ENCODE measurements around the gene UMODL1.

UMODL1 gene

DNA sequence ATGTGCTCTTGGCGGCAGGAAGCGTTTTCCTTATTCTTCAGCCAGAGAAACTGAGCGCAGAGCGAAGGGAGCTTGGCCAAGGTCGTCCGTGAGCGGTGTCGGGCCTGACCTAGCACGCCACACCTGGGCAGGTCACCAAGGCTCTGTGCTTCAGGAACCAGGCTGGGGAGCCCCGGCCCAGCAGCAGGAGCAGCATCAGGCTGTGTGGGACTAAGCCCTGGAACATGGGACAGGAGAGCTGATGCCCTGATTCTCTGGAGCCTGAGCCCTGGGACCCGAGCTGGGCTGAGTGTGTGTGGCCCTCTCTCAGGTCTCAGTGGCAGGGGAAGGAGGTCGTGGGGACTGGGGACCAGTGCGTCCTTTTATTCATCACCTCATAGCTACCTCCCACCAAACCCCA lies 82.6 kb downstream of the UMODL1 start:
- Histone ChIP-seq H3K4me3 (ENCODE audit: low read depth, low read length) (no peak overlapping the region), H3K36me3 (ENCODE audit: insufficient read depth, low read length) (no peaks in the 10 kb centered on the region), H2AFZ (ENCODE audit: low read length, unreplicated experiment) (no peak overlapping the region), H3K27ac (ENCODE audit: low read depth, low read length) (no peak overlapping the region), H3K27me3 (ENCODE audit: insufficient read depth, low read length) (peaks cover 64% of the 10 kb centered on the region), H3K4me1 (ENCODE audit: control insufficient read depth, insufficient read depth, low read length, unreplicated experiment) (no peaks in the 10 kb centered on the region), H3K79me2 (ENCODE audit: control insufficient read depth, insufficient read depth, low read length, unreplicated experiment) (no peaks in the 10 kb centered on the region)

- Histone ChIP-seq H2AFZ (ENCODE audit: low read length, unreplicated experiment) (no peak overlapping the region), H3K4me3 (ENCODE audit: low read depth, low read length) (no peak overlapping the region), H3K36me3 (ENCODE audit: insufficient read depth, low read length) (no peaks in the 10 kb centered on the region), H3K79me2 (ENCODE audit: control insufficient read depth, insufficient read depth, low read length, unreplicated experiment) (no peaks in the 10 kb centered on the region), H3K27me3 (ENCODE audit: insufficient read depth, low read length) (peaks cover 71% of the 10 kb centered on the region), H3K4me1 (ENCODE audit: control insufficient read depth, insufficient read depth, low read length, unreplicated experiment) (no peaks in the 10 kb centered on the region), H3K27ac (ENCODE audit: low read depth, low read length) (no peak overlapping the region)
Measured at GRCh38 chr21:42154237-42155044, 83.3 kb downstream of the UMODL1 start.

GRCh38 chr21:42155045-42155855 lies 84.1 kb downstream of the UMODL1 start:
- H3K79me2 ChIP-seq (ENCODE audit: control insufficient read depth, insufficient read depth, low read length, unreplicated experiment), result no peaks in the 10 kb centered on the region
- no peak overlapping the region for H3K27ac ChIP-seq (ENCODE audit: low read depth, low read length)
- H3K4me1 ChIP-seq (ENCODE audit: control insufficient read depth, insufficient read depth, low read length, unreplicated experiment), result no peaks in the 10 kb centered on the region
- H3K4me3 ChIP-seq (ENCODE audit: low read depth, low read length), result no peak overlapping the region
- H3K27me3 ChIP-seq (ENCODE audit: insufficient read depth, low read length), result peaks cover 73% of the 10 kb centered on the region
- H2AFZ ChIP-seq (ENCODE audit: low read length, unreplicated experiment), result no peak overlapping the region
- no peaks in the 10 kb centered on the region for H3K36me3 ChIP-seq (ENCODE audit: insufficient read depth, low read length)

GRCh38 chr21:42156690-42157605 lies 85.8 kb downstream of the UMODL1 start:
- no peaks in the 10 kb centered on the region for H3K36me3 ChIP-seq (ENCODE audit: insufficient read depth, low read length)
- peaks cover 64% of the 10 kb centered on the region for H3K27me3 ChIP-seq (ENCODE audit: insufficient read depth, low read length)
- H2AFZ ChIP-seq (ENCODE audit: low read length, unreplicated experiment), result no peak overlapping the region
- no peak overlapping the region for H3K27ac ChIP-seq (ENCODE audit: low read depth, low read length)
- no peaks in the 10 kb centered on the region for H3K79me2 ChIP-seq (ENCODE audit: control insufficient read depth, insufficient read depth, low read length, unreplicated experiment)
- no peak overlapping the region for H3K4me3 ChIP-seq (ENCODE audit: low read depth, low read length)
- no peaks in the 10 kb centered on the region for H3K4me1 ChIP-seq (ENCODE audit: control insufficient read depth, insufficient read depth, low read length, unreplicated experiment)

DNA sequence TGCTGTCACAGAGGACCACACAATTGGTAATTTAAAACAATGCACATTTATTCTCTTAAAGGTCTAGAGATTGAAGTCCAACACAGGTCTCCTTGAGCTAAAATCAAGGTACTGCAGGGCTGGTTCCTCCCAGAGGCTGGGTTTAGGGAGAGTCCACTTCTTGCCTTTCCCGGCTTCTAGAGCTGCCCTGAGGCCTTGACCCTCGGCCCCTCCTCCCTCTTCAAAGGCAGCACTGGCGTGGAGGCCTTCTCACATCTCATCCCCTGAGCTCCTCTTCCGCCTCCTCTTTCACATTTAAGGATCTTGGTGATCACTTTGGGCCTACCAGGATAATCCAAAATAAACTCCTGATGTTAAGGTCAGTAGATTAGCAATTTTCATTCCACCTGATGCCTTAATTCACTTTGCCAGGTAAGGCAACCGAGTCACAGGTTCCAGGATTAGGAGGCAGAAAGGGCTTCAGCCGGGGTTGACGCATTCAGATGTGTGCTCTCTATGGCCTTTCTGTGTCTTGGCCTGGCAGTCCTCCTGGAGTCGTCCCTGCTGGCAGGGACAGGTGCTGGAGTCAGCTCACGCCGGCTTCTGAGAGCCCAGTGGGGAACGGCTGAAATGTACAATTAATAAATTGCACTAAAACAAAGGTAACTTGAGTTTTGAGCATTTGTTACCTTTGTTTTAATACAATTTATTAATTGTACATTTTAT lies 86.6 kb downstream of the UMODL1 start:
- H2AFZ ChIP-seq (ENCODE audit: low read length, unreplicated experiment), result no peak overlapping the region
- H3K27ac ChIP-seq (ENCODE audit: low read depth, low read length), result no peak overlapping the region
- no peaks in the 10 kb centered on the region for H3K79me2 ChIP-seq (ENCODE audit: control insufficient read depth, insufficient read depth, low read length, unreplicated experiment)
- no peaks in the 10 kb centered on the region for H3K36me3 ChIP-seq (ENCODE audit: insufficient read depth, low read length)
- peaks cover 58% of the 10 kb centered on the region for H3K27me3 ChIP-seq (ENCODE audit: insufficient read depth, low read length)
- H3K4me1 ChIP-seq (ENCODE audit: control insufficient read depth, insufficient read depth, low read length, unreplicated experiment), result no peaks in the 10 kb centered on the region
- H3K4me3 ChIP-seq (ENCODE audit: low read depth, low read length), result no peak overlapping the region

- Histone ChIP-seq H3K4me3 (ENCODE audit: low read depth, low read length) (no peak overlapping the region), H2AFZ (ENCODE audit: low read length, unreplicated experiment) (no peak overlapping the region), H3K4me1 (ENCODE audit: control insufficient read depth, insufficient read depth, low read length, unreplicated experiment) (no peaks in the 10 kb centered on the region), H3K36me3 (ENCODE audit: insufficient read depth, low read length) (no peaks in the 10 kb centered on the region), H3K79me2 (ENCODE audit: control insufficient read depth, insufficient read depth, low read length, unreplicated experiment) (no peaks in the 10 kb centered on the region), H3K27ac (ENCODE audit: low read depth, low read length) (no peak overlapping the region), H3K27me3 (ENCODE audit: insufficient read depth, low read length) (peaks cover 48% of the 10 kb centered on the region)
Measured at GRCh38 chr21:42158846-42159245, 87.7 kb downstream of the UMODL1 start.

- Histone ChIP-seq H3K36me3 (ENCODE audit: insufficient read depth, low read length) (no peaks in the 10 kb centered on the region), H3K27ac (ENCODE audit: low read depth, low read length) (no peak overlapping the region), H2AFZ (ENCODE audit: low read length, unreplicated experiment) (no peak overlapping the region), H3K27me3 (ENCODE audit: insufficient read depth, low read length) (peaks cover 45% of the 10 kb centered on the region), H3K4me3 (ENCODE audit: low read depth, low read length) (no peak overlapping the region), H3K79me2 (ENCODE audit: control insufficient read depth, insufficient read depth, low read length, unreplicated experiment) (no peaks in the 10 kb centered on the region), H3K4me1 (ENCODE audit: control insufficient read depth, insufficient read depth, low read length, unreplicated experiment) (no peaks in the 10 kb centered on the region)
Measured at GRCh38 chr21:42159560-42160110, 88.5 kb downstream of the UMODL1 start.

- no peak overlapping the region for H3K27ac ChIP-seq (ENCODE audit: low read depth, low read length)
- H3K27me3 ChIP-seq (ENCODE audit: insufficient read depth, low read length), result peaks cover 40% of the 10 kb centered on the region
- H3K36me3 ChIP-seq (ENCODE audit: insufficient read depth, low read length), result no peaks in the 10 kb centered on the region
- H3K4me1 ChIP-seq (ENCODE audit: control insufficient read depth, insufficient read depth, low read length, unreplicated experiment), result no peaks in the 10 kb centered on the region
- H3K79me2 ChIP-seq (ENCODE audit: control insufficient read depth, insufficient read depth, low read length, unreplicated experiment), result no peaks in the 10 kb centered on the region
- H2AFZ ChIP-seq (ENCODE audit: low read length, unreplicated experiment), result no peak overlapping the region
- no peak overlapping the region for H3K4me3 ChIP-seq (ENCODE audit: low read depth, low read length)
Measured at GRCh38 chr21:42160111-42160721, 89.1 kb downstream of the UMODL1 start.

GRCh38 chr21:42160765-42161164 lies 89.6 kb downstream of the UMODL1 start:
- Histone ChIP-seq H3K79me2 (ENCODE audit: control insufficient read depth, insufficient read depth, low read length, unreplicated experiment) (no peaks in the 10 kb centered on the region), H3K27me3 (ENCODE audit: insufficient read depth, low read length) (peaks cover 34% of the 10 kb centered on the region), H3K27ac (ENCODE audit: low read depth, low read length) (no peak overlapping the region), H3K4me3 (ENCODE audit: low read depth, low read length) (no peak overlapping the region), H3K36me3 (ENCODE audit: insufficient read depth, low read length) (no peaks in the 10 kb centered on the region), H2AFZ (ENCODE audit: low read length, unreplicated experiment) (no peak overlapping the region), H3K4me1 (ENCODE audit: control insufficient read depth, insufficient read depth, low read length, unreplicated experiment) (no peaks in the 10 kb centered on the region)

Data from ACC112 (cell line).